GM19467 (cell line): Measurements from ENCODE around the gene DOCK11.
"Not testable (repeated sequence)": the region's sequence is repeated elsewhere in the genome, so short reads cannot be mapped to it uniquely, and the experiment has no call there.

Source experiments
- ATAC-seq: cut with Tn5 transposase; IDR thresholded peaks from one replicate; pipeline ENCODE4 v1.9.1; 2021; ENCODE audit warnings: mild to moderate bottlenecking, moderate library complexity; ENCODE audit not compliant: unreplicated experiment

Gene DOCK11

DNA sequence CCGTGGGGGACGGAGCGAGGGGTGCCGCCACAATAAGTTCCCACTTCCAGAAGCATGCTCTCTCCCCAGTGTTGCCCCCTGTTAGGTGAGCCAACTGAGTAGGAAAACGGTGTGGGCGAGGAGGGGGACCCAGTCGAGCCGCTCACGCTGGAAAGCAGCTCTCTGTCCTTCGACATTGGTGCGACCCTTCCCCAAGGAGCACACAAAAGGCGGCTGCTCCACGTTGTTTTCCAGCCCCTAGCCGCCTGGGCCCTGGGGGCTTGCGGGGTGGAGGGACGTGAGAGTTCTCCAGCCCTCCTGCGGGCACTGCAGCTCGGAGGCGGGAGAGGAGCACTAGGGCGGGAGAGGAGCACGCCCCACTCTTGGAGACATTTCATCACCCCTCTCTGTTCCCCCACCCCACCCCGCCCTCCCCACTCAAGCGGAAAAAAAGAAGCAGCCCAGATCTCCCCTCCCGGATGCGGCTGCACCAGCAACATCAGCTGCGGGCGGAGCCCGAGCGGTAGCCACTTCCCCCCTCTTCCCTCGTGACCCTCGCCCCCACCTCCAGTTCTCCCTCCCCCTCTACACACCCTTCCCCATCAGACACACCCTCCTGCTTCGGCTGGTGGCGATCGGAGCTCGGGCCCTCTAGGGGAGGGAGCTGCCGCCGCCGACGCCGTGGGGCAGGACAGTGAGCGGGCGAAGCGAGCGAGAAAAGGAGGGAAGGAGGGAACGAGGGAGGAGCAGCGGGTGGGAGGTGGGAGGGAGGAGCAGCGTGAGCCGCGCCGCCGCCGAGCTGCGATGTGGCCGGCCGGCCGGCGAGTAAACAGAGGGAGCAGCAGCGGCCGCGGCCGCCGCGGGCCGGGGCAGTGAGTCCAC, at the start of gene DOCK11:
Gene DOCK11 (plus strand): TSS at position 755 of the 861 bp plus-strand sequence. CDS start 157 bp downstream, outside the sequence.
- peak; percentile 65 for ATAC-seq

DNA sequence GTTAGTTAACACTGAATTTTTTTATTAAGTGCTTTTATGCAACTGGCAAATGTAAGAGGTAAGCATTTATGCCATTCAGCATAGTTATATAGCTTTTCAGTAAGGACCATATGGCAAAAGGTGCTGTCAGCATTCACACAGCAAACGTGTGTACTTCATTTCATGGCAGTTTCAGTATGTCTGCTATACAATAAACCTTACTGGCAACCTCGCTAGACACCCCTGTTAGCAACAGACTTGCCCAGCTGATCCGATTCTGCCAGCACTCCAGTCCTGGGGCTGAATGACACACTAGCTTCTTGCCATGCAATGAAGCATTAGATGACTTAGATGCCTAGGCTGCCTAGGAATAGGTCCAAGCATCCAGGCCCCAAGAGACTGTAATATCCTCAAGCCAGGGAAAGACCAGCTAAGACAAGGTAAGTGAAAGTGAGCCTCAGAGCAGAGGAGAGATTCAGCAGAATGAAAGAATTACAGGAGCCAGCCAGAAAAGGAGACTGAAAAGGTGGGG, 47.3 kb upstream of the DOCK11 start:
- ATAC-seq, result no peak

GRCh38 chrX:118455013-118455412, 40.6 kb upstream of the DOCK11 start:
- no peak for ATAC-seq

DNA sequence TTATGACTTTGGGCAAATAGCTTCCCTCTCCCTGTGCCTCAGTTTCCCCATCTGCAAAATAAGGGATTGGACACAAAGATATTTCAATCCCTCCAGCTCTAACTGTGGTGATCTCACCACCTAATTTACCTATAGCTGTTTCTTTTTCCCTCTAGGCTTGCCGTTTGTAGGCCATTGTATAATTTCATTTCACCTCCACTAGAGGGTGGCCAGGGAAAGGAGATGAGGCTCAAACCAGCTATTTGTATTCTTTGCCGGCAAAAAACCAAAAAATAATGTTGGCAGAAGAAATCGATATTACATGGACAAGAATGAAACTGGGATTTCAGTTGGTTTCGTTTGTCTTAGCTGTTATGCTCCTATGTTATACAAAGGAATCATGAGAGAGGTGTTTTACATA, 36.1 kb upstream of the DOCK11 start:
- no peak for ATAC-seq

GRCh38 chrX:118464501-118464900, 31.1 kb upstream of the DOCK11 start:
- no peak for ATAC-seq

- ATAC-seq, result no peak
Observed at GRCh38 chrX:118468122-118468521, 27.5 kb upstream of the DOCK11 start.

- ATAC-seq, result not testable (repeated sequence)
Observed at GRCh38 chrX:118470721-118471347, 24.8 kb upstream of the DOCK11 start.

- ATAC-seq, result no peak
Observed at GRCh38 chrX:118474586-118474985, 21.0 kb upstream of the DOCK11 start.

GRCh38 chrX:118475903-118476302, 19.7 kb upstream of the DOCK11 start:
- no peak for ATAC-seq

- ATAC-seq, result no peak
Observed at GRCh38 chrX:118480172-118480571, 15.4 kb upstream of the DOCK11 start.

- not testable (repeated sequence) for ATAC-seq
Observed at GRCh38 chrX:118482384-118482783, 13.2 kb upstream of the DOCK11 start.

DNA sequence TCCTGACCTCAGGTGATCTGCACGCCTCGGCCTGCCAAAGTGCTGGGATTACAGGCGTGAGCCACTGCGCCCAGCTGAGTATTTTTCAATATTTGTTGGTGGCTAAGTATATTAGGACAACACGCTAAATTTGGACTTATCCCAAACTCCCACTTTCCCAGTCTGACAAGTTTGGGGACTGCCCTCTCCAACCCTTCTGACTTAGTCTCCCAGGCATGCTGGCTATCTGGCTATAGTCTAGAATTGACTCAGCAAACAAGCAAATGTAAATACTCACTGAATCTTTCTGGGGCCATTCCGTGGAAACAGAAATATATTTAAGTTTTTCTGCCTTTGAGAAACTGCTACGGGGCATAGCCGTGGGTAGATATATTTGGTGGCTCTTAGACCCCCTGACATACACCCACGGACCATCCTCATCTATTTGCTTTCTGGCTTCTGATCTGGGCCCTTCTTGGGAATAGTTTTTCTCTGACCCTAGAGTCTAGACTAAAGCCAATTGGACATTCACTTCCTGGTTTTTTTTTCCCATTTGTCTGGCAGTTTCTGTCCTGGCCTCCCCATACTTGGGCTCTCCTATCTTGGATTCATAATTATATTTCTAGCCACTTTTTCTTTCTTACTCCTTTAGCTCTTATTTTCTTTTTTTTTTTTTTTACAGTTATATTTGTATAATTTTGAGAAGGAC, 11.3 kb upstream of the DOCK11 start:
- no peak for ATAC-seq

GRCh38 chrX:118486693-118487092, 8.9 kb upstream of the DOCK11 start:
- ATAC-seq, result not testable (repeated sequence)

GRCh38 chrX:118493016-118493415, 2.6 kb upstream of the DOCK11 start:
- no peak for ATAC-seq

GRCh38 chrX:118493653-118494297, 1.8 kb upstream of the DOCK11 start:
- no peak for ATAC-seq

DNA sequence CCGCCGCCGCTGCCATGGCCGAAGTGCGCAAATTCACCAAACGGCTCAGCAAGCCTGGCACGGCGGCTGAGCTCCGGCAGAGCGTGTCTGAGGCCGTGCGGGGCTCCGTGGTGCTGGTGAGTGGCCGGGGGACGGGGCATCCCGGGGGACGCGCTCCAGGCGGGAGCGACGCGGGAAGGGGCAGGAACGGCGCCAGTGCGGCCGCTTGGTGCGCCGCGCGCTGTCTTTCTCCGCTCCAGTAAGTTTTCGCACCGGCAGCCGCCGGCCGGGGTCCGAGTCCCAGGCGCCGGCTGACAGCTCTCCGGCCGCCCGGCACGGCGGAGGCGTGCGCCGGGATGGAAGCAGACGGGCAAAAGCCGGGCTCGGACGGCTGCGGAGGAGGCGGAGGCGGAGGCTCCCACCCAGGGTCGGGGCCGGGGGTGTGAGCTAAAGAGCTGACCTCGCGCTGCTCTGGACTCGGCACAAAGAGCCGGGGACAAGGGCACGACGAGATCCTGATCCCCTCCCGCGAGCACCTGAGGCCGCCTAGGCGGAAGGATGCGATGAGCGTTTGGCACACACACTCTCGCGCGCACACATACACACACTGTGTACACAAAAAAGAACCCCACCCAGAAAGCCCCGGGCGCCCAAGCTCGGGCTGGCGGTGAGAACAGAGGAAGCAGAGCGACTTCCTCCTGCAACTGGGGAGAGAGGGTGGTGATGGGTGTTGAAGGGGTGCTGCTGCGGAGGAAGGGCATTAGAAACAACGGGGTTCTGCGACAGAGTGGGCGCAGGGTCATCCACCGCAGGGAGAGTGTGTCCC, 545 bp downstream of the DOCK11 start:
- ATAC-seq, result peak; percentile 60

GRCh38 chrX:118496763-118497079, 1.1 kb downstream of the DOCK11 start:
- ATAC-seq, result peak; percentile 8

DNA sequence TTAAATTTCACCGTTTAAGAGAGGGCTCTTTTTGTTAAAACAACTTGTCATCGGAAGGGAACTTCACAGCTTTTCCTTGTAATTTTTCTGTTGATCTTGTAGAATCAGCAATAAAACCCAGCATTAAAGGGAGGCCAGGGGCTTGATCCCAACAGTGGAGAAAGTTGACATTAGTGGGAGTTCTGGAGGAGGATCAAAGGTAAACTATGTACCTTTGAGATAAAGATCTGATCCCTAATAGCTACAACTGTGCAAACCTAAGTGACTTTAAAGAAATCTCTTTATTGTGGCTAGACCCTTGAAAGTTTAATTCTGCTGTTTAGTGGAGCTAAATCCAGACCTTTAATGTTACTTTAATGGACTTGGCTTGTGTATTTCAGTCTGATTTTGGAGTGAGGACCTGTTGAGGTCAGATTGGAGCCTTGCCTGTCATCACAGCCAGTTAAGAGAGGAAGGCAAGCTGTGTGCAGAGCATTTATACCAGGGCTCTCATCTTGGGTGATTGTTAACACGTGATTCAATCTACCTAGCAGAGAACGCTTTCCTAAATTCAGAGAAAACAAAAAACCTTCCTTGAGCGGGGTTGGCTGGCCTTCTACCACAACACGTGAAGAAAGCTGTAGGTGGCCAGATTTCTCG, 1.7 kb downstream of the DOCK11 start:
- no peak for ATAC-seq

DNA sequence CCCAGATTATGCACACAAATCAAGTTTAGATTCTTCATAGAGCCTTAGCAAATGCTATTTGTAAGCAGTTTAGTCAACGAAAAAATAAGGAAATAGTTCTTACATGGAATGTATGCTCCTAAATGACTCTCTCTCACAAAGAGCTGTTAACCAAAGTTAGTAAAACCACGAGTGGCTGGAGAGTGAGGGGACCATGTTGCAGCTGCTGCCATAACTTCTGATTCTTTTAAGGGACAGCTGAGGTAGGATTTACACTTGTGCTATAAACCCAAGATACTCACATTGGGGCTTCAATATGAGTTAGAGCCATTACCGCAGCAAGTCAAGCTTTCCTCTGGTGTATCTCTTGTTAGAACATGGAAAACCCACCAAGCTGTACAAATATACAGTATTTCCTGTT, 2.7 kb downstream of the DOCK11 start:
- no peak for ATAC-seq

DNA sequence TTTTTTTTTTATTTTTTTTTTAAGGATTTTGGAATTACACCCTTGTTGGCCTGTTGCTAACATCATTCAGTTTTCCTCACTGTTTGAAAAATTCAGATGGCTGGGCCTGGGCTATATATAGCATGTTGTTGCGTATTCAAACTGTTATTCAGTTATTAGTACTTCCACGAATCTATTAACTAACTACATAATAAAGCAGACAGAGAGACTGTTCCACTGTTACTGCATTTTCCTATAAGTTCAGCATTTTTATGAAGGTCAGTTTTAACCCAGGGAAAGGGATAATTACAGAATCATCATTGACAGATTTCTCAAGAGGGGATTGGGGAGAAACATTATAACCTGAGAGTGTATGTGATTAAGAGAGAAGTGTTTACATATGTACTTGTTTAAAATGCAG, 3.1 kb downstream of the DOCK11 start:
- no peak for ATAC-seq
